HG03095 (cell line): Measurements from ENCODE around the gene EAF2.
"Not testable (repeated sequence)": the region's sequence is repeated elsewhere in the genome, so short reads cannot be mapped to it uniquely, and the experiment has no call there.

Experiments
- ATAC-seq: cut with Tn5 transposase; IDR thresholded peaks from one replicate; pipeline ENCODE4 v1.9.1; 2021; ENCODE audit warnings: moderate library complexity; ENCODE audit not compliant: unreplicated experiment

Gene EAF2

GRCh38 chr3:121857778-121858177 is 22.8 kb downstream of the EAF2 start:
- not testable (repeated sequence) for ATAC-seq

GRCh38 chr3:121863247-121863646 is 28.2 kb downstream of the EAF2 start:
- ATAC-seq = not testable (repeated sequence)

- ATAC-seq = no peak
Measured at GRCh38 chr3:121863801-121864200, 28.8 kb downstream of the EAF2 start.

- ATAC-seq = no peak
Measured at GRCh38 chr3:121869736-121870135, 34.7 kb downstream of the EAF2 start.

- ATAC-seq = no peak
Measured at GRCh38 chr3:121870717-121871116, 35.7 kb downstream of the EAF2 start.

GRCh38 chr3:121871430-121871829 is 36.4 kb downstream of the EAF2 start:
- no peak for ATAC-seq

- no peak for ATAC-seq
Measured at GRCh38 chr3:121878411-121878810, 43.4 kb downstream of the EAF2 start.

GRCh38 chr3:121883507-121883906 is 48.5 kb downstream of the EAF2 start:
- ATAC-seq = no peak

GRCh38 chr3:121885386-121885785 is 50.4 kb downstream of the EAF2 start:
- no peak for ATAC-seq

- ATAC-seq = no peak
Measured at GRCh38 chr3:121894301-121894990, 59.4 kb downstream of the EAF2 start, which contains the start of gene SLC15A2. Gene SLC15A2, plus strand, starts transcription at chr3:121894401. Its CDS starts 76 bp downstream, at chr3:121894477.

- ATAC-seq = no peak
Measured at GRCh38 chr3:121895121-121895520, 60.1 kb downstream of the EAF2 start.

- no peak for ATAC-seq
Measured at GRCh38 chr3:121895736-121896135, 60.7 kb downstream of the EAF2 start.

- no peak for ATAC-seq
Measured at GRCh38 chr3:121896823-121897222, 61.8 kb downstream of the EAF2 start.

GRCh38 chr3:121897296-121897695 is 62.3 kb downstream of the EAF2 start:
- ATAC-seq = no peak

- ATAC-seq = no peak
Measured at GRCh38 chr3:121913305-121913990, 78.4 kb downstream of the EAF2 start.

GRCh38 chr3:121914081-121914998 is 79.3 kb downstream of the EAF2 start:
- no peak for ATAC-seq

GRCh38 chr3:121916189-121916588 is 81.2 kb downstream of the EAF2 start:
- ATAC-seq = no peak

GRCh38 chr3:121918779-121919483 is 83.9 kb downstream of the EAF2 start:
- ATAC-seq = no peak

- no peak for ATAC-seq
Measured at GRCh38 chr3:121924734-121925133, 89.7 kb downstream of the EAF2 start.

- ATAC-seq = no peak
Measured at GRCh38 chr3:121926380-121926779, 91.4 kb downstream of the EAF2 start.
